Esophagus muscularis mucosa (tissue), 3 donors: ENCODE measurements around the gene ABCF2.

Experiments used
- CTCF ChIP-seq, 3 experiments: fragments of 200-600 bp in 2 of 3; fragments of 450-650 bp in 1 of 3; sonication (generic) in 2 of 3; IDR thresholded peaks; one replicate each; pipeline ENCODE4 v1.5.1; 2017 to 2019; ENCODE audit warnings: antibody characterized with exemption in 3 of 3, mild to moderate bottlenecking in 2 of 3, moderate library complexity in 1 of 3
- POLR2A ChIP-seq: fragments of 450-650 bp; IDR thresholded peaks from one replicate; pipeline ENCODE4 v1.6.1; 2017; ENCODE audit warnings: antibody characterized with exemption, moderate library complexity, mild to moderate bottlenecking, low read depth
- POLR2AphosphoS5 ChIP-seq, 2 donors: sonication (generic); formaldehyde crosslinking; IDR thresholded peaks; one replicate each; pipeline ENCODE4 v1.6.1; 2017; ENCODE audit warnings: antibody characterized with exemption in 2 of 2

GRCh38 chr7:151247611-151248345 is 20.8 kb upstream of the ABCF2 start:
- TF ChIP-seq CTCF (IDR thresholded peaks at IDR 0.05) (no peak), POLR2A (no peak), POLR2AphosphoS5 (IDR thresholded peaks at IDR 0.05) (no peak)
